ENCODE data around the gene GAB3. TPM values are rescaled to one million over a fixed set of nuclear protein-coding genes. Genes with fewer than 3 reads are reported as not detected.

Gene GAB3
- polyA plus RNA-seq, 1 donor (not counting 4 experiments of a cell fraction or from before 2014, with no cell fraction given), result 0.18 TPM

GRCh38 chrX:154739952-154740465, 10.9 kb downstream of the GAB3 start:
- H2AFZ ChIP-seq (ENCODE audit: control insufficient read depth, low read length), result no peak overlapping the region
- no peak overlapping the region for H3K4me3 ChIP-seq (ENCODE audit: control insufficient read depth in 2 of 3, extremely low read depth in 1 of 3, insufficient read depth in 2 of 3, low read depth in 1 of 3, low read length in 3 of 3)
- H4K20me1 ChIP-seq (ENCODE audit: control insufficient read depth, extremely low read depth, insufficient read depth, low read length), result no peaks in the 10 kb centered on the region
- TF ChIP-seq CTCF (optimal IDR thresholded peaks at IDR 0.05 in 1 of 3, IDR thresholded peaks at IDR 0.05 in 1 of 3, conservative IDR thresholded peaks at IDR 0.05 in 1 of 3; ENCODE audit: extremely low read depth in 1 of 3, insufficient read depth in 2 of 3, low read length in 3 of 3), result no peak
- TF ChIP-seq EZH2 (IDR thresholded peaks at IDR 0.05; ENCODE audit: low read length), result no peak
- no peak overlapping the region for H3K9ac ChIP-seq (ENCODE audit: control insufficient read depth, extremely low read depth, insufficient read depth, low read length)
- no peaks in the 10 kb centered on the region for H3K9me3 ChIP-seq (ENCODE audit: control insufficient read depth, low read depth, low read length)
- no peak overlapping the region for H3K27ac ChIP-seq (ENCODE audit: control insufficient read depth, insufficient read depth, low read length)
- dilution Hi-C loops (cut with MboI; ENCODE audit: extremely low pct_ligation_motif_present, low sequenced_read_pairs), result no loop called here
- no peaks in the 10 kb centered on the region for H3K27me3 ChIP-seq (ENCODE audit: control insufficient read depth, extremely low read depth, insufficient read depth, low read length)
- no peaks in the 10 kb centered on the region for H3K79me2 ChIP-seq (ENCODE audit: control insufficient read depth, insufficient read depth, low read length)
- H3K4me2 ChIP-seq (ENCODE audit: control insufficient read depth, extremely low read depth, insufficient read depth, low read depth, low read length), result no peak overlapping the region
- H3K36me3 ChIP-seq (ENCODE audit: control insufficient read depth in 2 of 2, extremely low read depth in 1 of 2, insufficient read depth in 2 of 2, low read length in 2 of 2), result no peaks in the 10 kb centered on the region
- DNase-seq (ENCODE audit: low read depth, low spot score), result no peak
- no peak for FAIRE-seq
- peaks cover 7% of the 10 kb centered on the region for H3K4me1 ChIP-seq (ENCODE audit: control insufficient read depth, extremely low read depth, insufficient read depth, low read length)
- H3K9me1 ChIP-seq (ENCODE audit: control insufficient read depth, extremely low read depth, insufficient read depth, low read length), result no peaks in the 10 kb centered on the region

- H3K4me1 ChIP-seq (ENCODE audit: control insufficient read depth, extremely low read depth, insufficient read depth, low read length), result peaks cover 7% of the 10 kb centered on the region
- peak; percentile 17 for FAIRE-seq
- no peak for DNase-seq (ENCODE audit: low read depth, low spot score)
Observed at GRCh38 chrX:154738011-154738738, 12.7 kb downstream of the GAB3 start.

More at GRCh38 chrX:154738011-154738738, 12.7 kb downstream of the GAB3 start:
- no peak overlapping the region for H3K27ac ChIP-seq (ENCODE audit: control insufficient read depth, insufficient read depth, low read length)
- dilution Hi-C loops (cut with MboI; ENCODE audit: extremely low pct_ligation_motif_present, low sequenced_read_pairs), result no loop called here
- no peaks in the 10 kb centered on the region for H3K9me1 ChIP-seq (ENCODE audit: control insufficient read depth, extremely low read depth, insufficient read depth, low read length)
- no peak overlapping the region for H3K9ac ChIP-seq (ENCODE audit: control insufficient read depth, extremely low read depth, insufficient read depth, low read length)
- TF ChIP-seq CTCF (optimal IDR thresholded peaks at IDR 0.05 in 1 of 3, IDR thresholded peaks at IDR 0.05 in 1 of 3, conservative IDR thresholded peaks at IDR 0.05 in 1 of 3; ENCODE audit: extremely low read depth in 1 of 3, insufficient read depth in 2 of 3, low read length in 3 of 3) (no peak), EZH2 (IDR thresholded peaks at IDR 0.05; ENCODE audit: low read length) (no peak)
- H3K79me2 ChIP-seq (ENCODE audit: control insufficient read depth, insufficient read depth, low read length), result no peaks in the 10 kb centered on the region
- no peaks in the 10 kb centered on the region for H3K36me3 ChIP-seq (ENCODE audit: control insufficient read depth in 2 of 2, extremely low read depth in 1 of 2, insufficient read depth in 2 of 2, low read length in 2 of 2)
- H3K27me3 ChIP-seq (ENCODE audit: control insufficient read depth, extremely low read depth, insufficient read depth, low read length), result no peaks in the 10 kb centered on the region
- no peak overlapping the region for H3K4me3 ChIP-seq (ENCODE audit: control insufficient read depth in 2 of 3, extremely low read depth in 1 of 3, insufficient read depth in 2 of 3, low read depth in 1 of 3, low read length in 3 of 3)
- no peaks in the 10 kb centered on the region for H3K9me3 ChIP-seq (ENCODE audit: control insufficient read depth, low read depth, low read length)
- no peaks in the 10 kb centered on the region for H4K20me1 ChIP-seq (ENCODE audit: control insufficient read depth, extremely low read depth, insufficient read depth, low read length)
- H2AFZ ChIP-seq (ENCODE audit: control insufficient read depth, low read length), result no peak overlapping the region
- H3K4me2 ChIP-seq (ENCODE audit: control insufficient read depth, extremely low read depth, insufficient read depth, low read depth, low read length), result peak overlapping the region; percentile 3

All from keratinocyte (primary cell).